GM12873 (cell line): Measurements from ENCODE around the gene MAPK8IP1.

ENCODE experiments used
- TF ChIP-seq, protein P1 (sequence below): IDR thresholded peaks from 2 replicates; pipeline ENCODE4 v1.5.1; 2012; ENCODE audit warnings: low read depth, mild to moderate bottlenecking, moderate library complexity, low read length, control low read depth; ENCODE audit not compliant: insufficient read depth; ENCODE audit errors: missing control alignments

Gene MAPK8IP1

DNA sequence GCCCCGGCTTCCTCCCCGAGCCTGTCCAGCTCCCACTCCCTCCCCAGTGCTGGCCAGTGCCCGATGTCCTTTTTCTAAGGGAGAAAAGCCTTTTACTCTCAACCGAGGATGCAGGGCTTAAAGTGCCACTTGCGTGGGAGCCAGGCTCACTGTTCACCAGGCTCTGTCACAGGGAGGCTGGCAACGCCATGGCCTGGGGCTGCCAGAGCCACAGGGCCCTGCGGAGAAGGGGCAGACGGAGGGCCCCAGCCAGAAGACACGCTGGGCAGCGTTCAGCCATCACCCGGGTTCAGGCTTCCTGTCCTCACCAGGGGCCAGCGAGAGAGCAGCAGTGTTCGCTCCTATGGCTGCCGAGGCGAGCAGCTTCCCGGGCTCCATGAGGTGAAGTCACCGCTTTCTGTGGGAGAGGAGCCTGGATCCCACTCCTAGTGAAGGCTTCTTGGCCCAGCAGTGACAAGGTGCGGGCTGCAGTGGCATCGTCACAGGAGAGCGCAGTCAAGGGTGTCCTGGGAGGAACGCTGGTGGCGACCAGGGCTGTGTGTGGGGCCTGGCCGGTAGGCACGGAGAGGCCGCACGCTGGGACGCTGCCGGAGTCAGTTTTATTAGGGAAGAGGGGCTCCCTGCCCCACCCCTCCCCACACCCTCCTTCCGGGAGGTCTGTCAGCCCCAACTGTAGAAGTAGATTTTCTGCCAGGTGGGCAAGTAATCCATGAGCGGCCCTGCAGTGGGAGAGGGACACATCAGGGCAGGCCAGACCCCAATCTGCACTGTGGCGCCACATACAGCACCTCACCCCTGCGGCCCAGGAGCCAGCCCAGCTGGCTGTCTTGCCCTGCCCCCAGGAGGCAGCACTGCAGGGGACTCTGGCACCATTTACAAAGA, 24.4 kb downstream of the MAPK8IP1 start:
- TF ChIP-seq, protein P1, sequence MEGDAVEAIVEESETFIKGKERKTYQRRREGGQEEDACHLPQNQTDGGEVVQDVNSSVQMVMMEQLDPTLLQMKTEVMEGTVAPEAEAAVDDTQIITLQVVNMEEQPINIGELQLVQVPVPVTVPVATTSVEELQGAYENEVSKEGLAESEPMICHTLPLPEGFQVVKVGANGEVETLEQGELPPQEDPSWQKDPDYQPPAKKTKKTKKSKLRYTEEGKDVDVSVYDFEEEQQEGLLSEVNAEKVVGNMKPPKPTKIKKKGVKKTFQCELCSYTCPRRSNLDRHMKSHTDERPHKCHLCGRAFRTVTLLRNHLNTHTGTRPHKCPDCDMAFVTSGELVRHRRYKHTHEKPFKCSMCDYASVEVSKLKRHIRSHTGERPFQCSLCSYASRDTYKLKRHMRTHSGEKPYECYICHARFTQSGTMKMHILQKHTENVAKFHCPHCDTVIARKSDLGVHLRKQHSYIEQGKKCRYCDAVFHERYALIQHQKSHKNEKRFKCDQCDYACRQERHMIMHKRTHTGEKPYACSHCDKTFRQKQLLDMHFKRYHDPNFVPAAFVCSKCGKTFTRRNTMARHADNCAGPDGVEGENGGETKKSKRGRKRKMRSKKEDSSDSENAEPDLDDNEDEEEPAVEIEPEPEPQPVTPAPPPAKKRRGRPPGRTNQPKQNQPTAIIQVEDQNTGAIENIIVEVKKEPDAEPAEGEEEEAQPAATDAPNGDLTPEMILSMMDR = no peak

DNA sequence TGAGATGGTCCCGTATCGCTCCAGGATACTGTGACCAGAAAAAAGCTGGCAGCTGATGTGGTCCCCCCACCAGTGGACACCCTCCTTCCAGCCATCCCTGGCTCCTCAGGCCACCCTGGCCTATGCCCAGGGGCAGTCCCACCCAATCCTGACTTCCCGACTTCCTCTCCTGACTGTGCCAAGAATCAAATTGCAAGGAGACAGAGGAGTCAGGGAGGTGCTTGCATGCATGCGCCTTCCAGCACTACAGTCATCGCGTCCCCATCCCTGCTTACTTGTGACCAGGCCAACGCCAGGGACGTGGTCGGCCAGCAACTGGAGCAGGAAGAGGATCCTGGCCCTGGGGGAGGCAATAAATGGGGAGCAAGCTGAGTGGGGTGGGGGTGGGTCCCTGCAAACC, 25.2 kb downstream of the MAPK8IP1 start:
- TF ChIP-seq, protein P1 = no peak

- TF ChIP-seq, protein P1 = no peak
Observed at GRCh38 chr11:45913514-45913913, 28.1 kb downstream of the MAPK8IP1 start.

GRCh38 chr11:45913942-45914635, 28.6 kb downstream of the MAPK8IP1 start:
- TF ChIP-seq, protein P1 = no peak

DNA sequence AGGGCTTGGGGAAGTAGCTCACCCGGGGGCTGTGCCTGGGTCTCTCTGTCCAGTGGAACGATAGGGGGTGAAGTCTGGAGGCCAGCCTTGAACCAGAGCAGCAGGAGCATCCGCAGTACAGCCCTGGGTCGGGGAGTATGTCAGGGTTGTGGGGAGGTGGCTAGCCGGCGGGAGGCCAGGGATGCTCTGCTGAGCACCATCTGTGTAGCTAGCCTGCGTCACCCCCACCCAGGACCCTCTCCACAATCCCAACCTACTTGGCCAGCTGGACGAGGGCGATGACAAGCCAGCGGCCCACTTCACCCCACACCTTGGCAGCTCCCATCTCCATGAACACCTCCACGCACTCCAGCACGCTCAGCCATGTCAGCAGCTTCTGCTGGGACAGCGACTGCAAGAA, 30.0 kb downstream of the MAPK8IP1 start:
- TF ChIP-seq, protein P1 = no peak

DNA sequence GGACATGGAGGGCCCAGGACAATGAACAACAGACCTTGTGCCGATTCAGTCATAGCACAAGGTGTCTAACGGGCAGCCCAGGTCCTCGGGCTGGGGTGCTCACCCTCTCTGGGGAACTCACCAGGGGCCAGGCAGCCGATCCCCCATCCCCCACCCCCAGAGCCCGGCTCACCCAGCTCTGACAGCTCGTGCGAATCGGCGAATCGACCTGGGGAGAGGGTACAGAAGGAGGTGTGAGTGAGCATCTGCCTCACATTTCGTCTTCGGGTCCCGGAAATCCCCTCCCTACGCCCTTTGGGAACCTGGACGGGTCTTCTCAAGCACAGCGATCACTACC, 31.8 kb downstream of the MAPK8IP1 start:
- TF ChIP-seq, protein P1 = no peak

- TF ChIP-seq, protein P1 = no peak
Observed at GRCh38 chr11:45917623-45918330, 32.3 kb downstream of the MAPK8IP1 start, which contains the start of gene PEX16. TSS of gene PEX16 (minus strand) at chr11:45917877. CDS start at chr11:45917811, 66 bp downstream.
